HepG2 (cell line): Measurements from ENCODE around the gene CYP4F22. TPM values are rescaled to one million over a fixed set of nuclear protein-coding genes. Genes with fewer than 3 reads are reported as not detected.

Experiments used
- ATAC-seq: fragments of 200-7000 bp; cut with Tn5 transposase; 3 replicates; pipeline ENCODE4 v1.9.1; 2020; ENCODE audit warnings: mild to moderate bottlenecking, moderate library complexity
- BruUV-seq: library from RNA; stranded (reverse); fragments of 400-500 nt; replicated peaks from 2 replicates; lab custom pipeline; 2021; lab: Mats Ljungman, UMichigan
- CTCF ChIA-PET: fragments of 300-600 bp; formaldehyde crosslinking; extraction: SDS; loops from one replicate; lab custom pipeline; 2021; ENCODE audit warnings: low total read pairs, inconsistent platforms, low intra/inter-chr PET ratio; lab: Yijun Ruan, JAX
- POLR2A ChIA-PET: fragments of 350-600 bp; sonication (Branson Sonifier 250); formaldehyde crosslinking; loops from one replicate; lab custom pipeline; 2020; ENCODE audit warnings: antibody characterized with exemption, inconsistent platforms; lab: Yijun Ruan, JAX
- DNase-seq: peaks from one replicate; pipeline ENCODE4 v3.0.0-alpha.2; 2015; ENCODE audit warnings: low spot score
- FAIRE-seq: peaks from 3 replicates; lab custom pipeline; 2011; peaks lifted over from hg19 to GRCh38; lab: Jason Lieb, UNC
- H2AFZ ChIP-seq: one replicate; pipeline ENCODE4 v1.6.1; 2011; ENCODE audit warnings: low read length, inconsistent platforms
- H3K27ac ChIP-seq: fragments of 300-600 bp; 3 replicates; pipeline ENCODE4 v1.8.0; 2011; ENCODE audit warnings: mixed run types, mild to moderate bottlenecking, mixed read lengths, low read length, inconsistent platforms; ENCODE audit not compliant: insufficient read depth; ENCODE audit errors: extremely low read length
- H3K27me3 ChIP-seq, 2 experiments: fragments of 200-600 bp in 1 of 2; 2 replicates in 1 of 2; 3 replicates in 1 of 2; pipeline versions ENCODE4 v1.6.0 to v1.8.0; 2011; ENCODE audit warnings: low read length in 2 of 2, mild to moderate bottlenecking in 2 of 2, moderate library complexity in 2 of 2, inconsistent platforms in 1 of 2; ENCODE audit not compliant: insufficient read depth in 2 of 2, control insufficient read depth in 1 of 2
- H3K36me3 ChIP-seq, 2 experiments: fragments of 200-600 bp in 1 of 2; replicated peaks in 1 of 2; 2 replicates in 1 of 2; 3 replicates in 1 of 2; pipeline versions ENCODE4 v1.5.1 to v1.8.0; 2011; ENCODE audit warnings: low read length in 2 of 2, inconsistent platforms in 1 of 2; ENCODE audit not compliant: insufficient read depth in 2 of 2, control insufficient read depth in 1 of 2
- H3K4me1 ChIP-seq: 2 replicates; pipeline ENCODE4 v1.5.1; 2012; ENCODE audit warnings: low read length, inconsistent platforms; ENCODE audit not compliant: insufficient read depth
- H3K4me2 ChIP-seq: 2 replicates; pipeline ENCODE4 v1.6.0; 2011; ENCODE audit warnings: low read depth, low read length, inconsistent platforms
- H3K4me3 ChIP-seq, 3 experiments: fragments of 200-600 bp in 1 of 3; sonication (generic), shearing (Covaris generic) in 1 of 3; replicated peaks in 1 of 3; 2 replicates each; pipeline ENCODE4 v1.5.1; 2011 to 2016; ENCODE audit warnings: low read length in 3 of 3, inconsistent platforms in 2 of 3, low read depth in 2 of 3, mild to moderate bottlenecking in 2 of 3, control low read depth in 1 of 3, mixed read lengths in 1 of 3; ENCODE audit not compliant: insufficient read depth in 1 of 3
- H3K79me2 ChIP-seq: one replicate; pipeline ENCODE4 v1.6.1; 2011; ENCODE audit warnings: low read length, inconsistent platforms; ENCODE audit not compliant: insufficient read depth
- H3K9ac ChIP-seq: 2 replicates; pipeline ENCODE4 v1.6.0; 2011; ENCODE audit warnings: mild to moderate bottlenecking, low read depth, low read length, inconsistent platforms; ENCODE audit not compliant: insufficient read depth
- H3K9me3 ChIP-seq: 2 replicates; pipeline ENCODE4 v1.5.1; 2012; ENCODE audit warnings: mild to moderate bottlenecking, low read length
- H4K20me1 ChIP-seq: 2 replicates; pipeline ENCODE4 v1.6.0; 2011; ENCODE audit warnings: inconsistent platforms, mild to moderate bottlenecking, low read length, moderate library complexity; ENCODE audit not compliant: insufficient read depth
- ATF1 ChIP-seq: IDR thresholded peaks from 2 replicates; pipeline ENCODE4 v1.6.1; 2016; ENCODE audit warnings: mild to moderate bottlenecking, control low read depth
- ATF7 ChIP-seq, 2 experiments: fragments of 450-650 bp in 1 of 2; sonication (generic) in 1 of 2; formaldehyde crosslinking in 1 of 2; IDR thresholded peaks; 2 replicates each; pipeline versions ENCODE4 v1.4.0 to v1.6.1; 2016 to 2020; ENCODE audit warnings: antibody characterized with exemption in 1 of 2, mild to moderate bottlenecking in 1 of 2, missing genetic modification reagents in 1 of 2
- ATF7-NPFF ChIP-seq: sonication (generic); formaldehyde crosslinking; IDR thresholded peaks from 2 replicates; pipeline ENCODE4 v1.8.1; 2023; ENCODE audit warnings: mild to moderate bottlenecking, low read depth, missing genetic modification reagents, moderate library complexity
- BHLHE40 ChIP-seq: IDR thresholded peaks from 2 replicates; pipeline ENCODE4 v1.6.1; 2011; ENCODE audit warnings: low read length, improper control_type of control experiment
- CCDC6 ChIP-seq: sonication (generic); formaldehyde crosslinking; IDR thresholded peaks from 2 replicates; pipeline ENCODE4 v1.8.1; 2022; ENCODE audit warnings: mild to moderate bottlenecking, missing genetic modification reagents, moderate library complexity
- PHF8 ChIP-seq: sonication (generic); formaldehyde crosslinking; IDR thresholded peaks from 2 replicates; pipeline ENCODE4 v1.5.0; 2020; ENCODE audit warnings: missing genetic modification reagents
- PLRG1 ChIP-seq: fragments of 450-650 bp; conservative IDR thresholded peaks from 2 replicates; pipeline ENCODE4 v1.6.1; 2016
- SRSF1 ChIP-seq: fragments of 200-400 bp; formaldehyde crosslinking; optimal IDR thresholded peaks from 2 replicates; pipeline ENCODE3; 2017; ENCODE audit warnings: mild to moderate bottlenecking, low read depth, low read length, moderate library complexity
- SRY ChIP-seq: sonication (generic); formaldehyde crosslinking; IDR thresholded peaks from 2 replicates; pipeline ENCODE4 v1.8.0; 2022; ENCODE audit warnings: mild to moderate bottlenecking, missing genetic modification reagents
- TRIM24 ChIP-seq: sonication (generic); formaldehyde crosslinking; IDR thresholded peaks from 2 replicates; pipeline ENCODE4 v1.8.0; 2022; ENCODE audit warnings: mild to moderate bottlenecking, missing genetic modification reagents
- ZMYM2 ChIP-seq: sonication (generic); formaldehyde crosslinking; IDR thresholded peaks from 2 replicates; pipeline ENCODE4 v1.8.0; 2022; ENCODE audit warnings: mild to moderate bottlenecking, missing genetic modification reagents
- ZNF234 ChIP-seq: sonication (generic); formaldehyde crosslinking; conservative IDR thresholded peaks from 2 replicates; pipeline ENCODE4 v1.5.1; 2020; ENCODE audit warnings: mild to moderate bottlenecking, missing genetic modification reagents
- ZNF296 ChIP-seq: sonication (generic); formaldehyde crosslinking; conservative IDR thresholded peaks from 2 replicates; pipeline ENCODE4 v1.5.0; 2020; ENCODE audit warnings: mild to moderate bottlenecking, missing genetic modification reagents
- ZNF619 ChIP-seq: sonication (generic); formaldehyde crosslinking; IDR thresholded peaks from 2 replicates; pipeline ENCODE4 v1.4.0; 2020; ENCODE audit warnings: mild to moderate bottlenecking, missing genetic modification reagents
- WGBS: methylation state at CpG from one replicate; pipeline ENCODE4 v1.1.6; 2017; ENCODE audit warnings: low lambda C conversion rate; 5-methylcytosine and 5-hydroxymethylcytosine counted together
- in situ Hi-C: cut with HindIII; loops from 2 replicates; pipeline ENCODE4 v1.10.0; 2017; ENCODE audit warnings: low pct_unique_long_range_greater_than_20kb; ENCODE audit not compliant: extremely low pct_ligation_motif_present
- intact Hi-C: fragments of 100-400 bp; cut with micrococcal nuclease; formaldehyde crosslinking; loops from one replicate; pipeline ENCODE4 v1.10.0; 2022; ENCODE audit not compliant: unreplicated experiment
- polyA plus RNA-seq, 8 experiments: library from polyadenylated mRNA; depleted of rRNA in 3 of 8; stranded (reverse) in 7 of 8; unstranded in 1 of 8; fragments of >200 nt; fragmentation: Illumina TruSeq in 4 of 8; extraction: Trizol in 4 of 8; gene quantifications; 2 replicates each; pipeline versions ENCODE4 v1.2.1 to v1.2.3, GENCODE V29; 2011 to 2016; ENCODE audit warnings: low read depth in 4 of 8, missing spikeins in 1 of 8, mixed read lengths in 1 of 8; ENCODE audit not compliant: insufficient read depth in 1 of 8
- total RNA-seq, 5 experiments: library from RNA; depleted of rRNA; stranded (reverse); fragments of >200 nt; fragmentation: Illumina TruSeq; extraction: Trizol; gene quantifications; 2 replicates each; pipeline ENCODE4 v1.2.3, GENCODE V29; 2016; ENCODE audit warnings: low read depth in 1 of 5
- TF ChIP-seq, protein P1 (sequence below): sonication (generic); formaldehyde crosslinking; IDR thresholded peaks from 2 replicates; pipeline ENCODE4 v1.4.0; 2020; ENCODE audit warnings: missing genetic modification reagents, low read depth, mild to moderate bottlenecking, borderline replicate concordance
- TF ChIP-seq, protein P2 (sequence below): sonication (generic); formaldehyde crosslinking; IDR thresholded peaks from 2 replicates; pipeline ENCODE4 v1.4.0; 2020; ENCODE audit warnings: mild to moderate bottlenecking, low read depth, missing genetic modification reagents
- TF ChIP-seq, protein P3 (sequence below): sonication (generic); formaldehyde crosslinking; IDR thresholded peaks from 2 replicates; pipeline ENCODE4 v1.5.1; 2020; ENCODE audit warnings: mild to moderate bottlenecking, moderate library complexity, missing genetic modification reagents
- TF ChIP-seq, protein P4 (sequence below): IDR thresholded peaks from 2 replicates; pipeline ENCODE4 v1.6.1; 2016
- TF ChIP-seq, protein P5 (sequence below): sonication (generic); formaldehyde crosslinking; IDR thresholded peaks from 2 replicates; pipeline ENCODE4 v1.8.0; 2022; ENCODE audit warnings: mild to moderate bottlenecking, missing genetic modification reagents; ENCODE audit not compliant: insufficient replicate concordance

Gene CYP4F22
- total and polyA plus RNA-seq, 2 of the 13 experiments (the other 11 are each of a cell fraction or from before 2014, with no cell fraction given), result 0.05 TPM; not detected in 1

DNA sequence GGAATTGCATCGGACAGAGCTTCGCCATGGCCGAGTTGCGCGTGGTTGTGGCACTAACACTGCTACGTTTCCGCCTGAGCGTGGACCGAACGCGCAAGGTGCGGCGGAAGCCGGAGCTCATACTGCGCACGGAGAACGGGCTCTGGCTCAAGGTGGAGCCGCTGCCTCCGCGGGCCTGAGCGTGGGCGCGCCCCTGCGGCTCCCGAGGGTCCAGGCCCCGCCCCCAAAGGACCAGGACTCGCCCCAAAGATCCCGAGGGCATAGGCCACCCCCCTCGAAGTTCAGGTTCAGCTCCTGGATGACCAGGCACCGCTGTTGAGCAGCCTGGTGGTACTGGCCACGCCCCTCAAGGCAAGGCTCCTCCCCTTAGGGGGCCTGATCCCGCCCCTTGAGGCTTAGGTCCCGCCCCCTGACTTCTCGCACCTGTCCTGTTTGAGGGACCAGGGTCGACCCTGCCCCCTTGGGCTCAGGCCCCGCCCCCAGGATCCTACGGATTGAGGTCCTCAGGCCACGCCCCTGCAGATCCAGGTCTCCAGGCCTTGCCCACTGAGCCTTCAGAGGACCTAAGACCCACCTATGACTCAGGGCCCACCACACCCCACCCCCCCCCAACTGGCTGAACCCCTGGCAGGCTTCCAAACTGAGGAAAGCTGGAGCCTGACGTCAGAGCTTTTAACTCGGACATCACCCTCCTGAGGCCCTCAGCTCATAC lies 43.1 kb downstream of the CYP4F22 start:
- POLR2A ChIA-PET, result interaction anchor here (0.9 to 1.6 kb wide), 2 partner anchors 119 to 133 kb away, joined by 3 to 9 read pairs; partner anchors contain the start of gene AKAP8L
- peak; percentile 55 for ATAC-seq
- Histone ChIP-seq H3K4me1 (peaks cover 35% of the 10 kb centered on the region), H3K4me3 (peak overlapping the region; percentile 52 to 74 (median 57); a peak in 5 of 6 replicates), H3K9me3 (no peaks in the 10 kb centered on the region), H3K79me2 (no peaks in the 10 kb centered on the region), H3K27ac (no peak overlapping the region), H3K36me3 (no peaks in the 10 kb centered on the region), H3K4me2 (peak overlapping the region; percentile 99), H3K27me3 (no peaks in the 10 kb centered on the region; a peak in 1 of 5 replicates), H4K20me1 (no peaks in the 10 kb centered on the region), H2AFZ (peak overlapping the region; percentile 39), H3K9ac (no peak overlapping the region)
- peak; percentile 38 for DNase-seq
- BruUV-seq, result no TSS peak
- in situ Hi-C loops (loop anchor here (10.0 to 25.0 kb wide), 2 partner anchors 127 to 464 kb away; partner anchors contain the start of gene OR1I1), intact Hi-C loops (no loop called here)
- no peak for FAIRE-seq
- no CpG with 5 or more reads among the region's 40 CpGs for WGBS
- CTCF ChIA-PET, result no interaction called here
- TF ChIP-seq SRSF1 (no peak), CCDC6 (CRISPR knock-in tag) (no peak), PHF8 (CRISPR knock-in tag) (no peak), SRY (CRISPR knock-in tag) (no peak), ZNF619 (CRISPR knock-in tag) (0 out of 2 replicates have a peak, but pooled peaks have one; percentile 27), BHLHE40 (no peak), ZNF296 (CRISPR knock-in tag) (0 out of 2 replicates have a peak, but pooled peaks have one; percentile 27), PLRG1 (no peak), ATF1 (CRISPR knock-in tag) (no peak), TRIM24 (no peak), ATF7 (IDR thresholded peaks at IDR 0.05) (no peak), ATF7 (CRISPR knock-in tag; IDR thresholded peaks at IDR 0.05) (no peak), ZNF234 (CRISPR knock-in tag) (no peak), ATF7-NPFF (CRISPR knock-in tag) (no peak), ZMYM2 (CRISPR knock-in tag) (no peak)
- TF ChIP-seq, protein P1, sequence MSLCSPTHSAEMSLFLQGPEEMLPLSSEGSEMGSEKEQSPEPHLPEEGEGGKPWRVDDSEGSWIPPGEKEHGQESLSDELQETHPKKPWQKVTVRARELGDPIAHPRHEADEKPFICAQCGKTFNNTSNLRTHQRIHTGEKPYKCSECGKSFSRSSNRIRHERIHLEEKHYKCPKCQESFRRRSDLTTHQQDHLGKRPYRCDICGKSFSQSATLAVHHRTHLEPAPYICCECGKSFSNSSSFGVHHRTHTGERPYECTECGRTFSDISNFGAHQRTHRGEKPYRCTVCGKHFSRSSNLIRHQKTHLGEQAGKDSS (CRISPR knock-in tag), result peak; percentile 62; the same call in 1 of the 2 replicates
- TF ChIP-seq, protein P2, sequence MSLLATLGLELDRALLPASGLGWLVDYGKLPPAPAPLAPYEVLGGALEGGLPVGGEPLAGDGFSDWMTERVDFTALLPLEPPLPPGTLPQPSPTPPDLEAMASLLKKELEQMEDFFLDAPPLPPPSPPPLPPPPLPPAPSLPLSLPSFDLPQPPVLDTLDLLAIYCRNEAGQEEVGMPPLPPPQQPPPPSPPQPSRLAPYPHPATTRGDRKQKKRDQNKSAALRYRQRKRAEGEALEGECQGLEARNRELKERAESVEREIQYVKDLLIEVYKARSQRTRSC (CRISPR knock-in tag), result no peak
- TF ChIP-seq, protein P3, sequence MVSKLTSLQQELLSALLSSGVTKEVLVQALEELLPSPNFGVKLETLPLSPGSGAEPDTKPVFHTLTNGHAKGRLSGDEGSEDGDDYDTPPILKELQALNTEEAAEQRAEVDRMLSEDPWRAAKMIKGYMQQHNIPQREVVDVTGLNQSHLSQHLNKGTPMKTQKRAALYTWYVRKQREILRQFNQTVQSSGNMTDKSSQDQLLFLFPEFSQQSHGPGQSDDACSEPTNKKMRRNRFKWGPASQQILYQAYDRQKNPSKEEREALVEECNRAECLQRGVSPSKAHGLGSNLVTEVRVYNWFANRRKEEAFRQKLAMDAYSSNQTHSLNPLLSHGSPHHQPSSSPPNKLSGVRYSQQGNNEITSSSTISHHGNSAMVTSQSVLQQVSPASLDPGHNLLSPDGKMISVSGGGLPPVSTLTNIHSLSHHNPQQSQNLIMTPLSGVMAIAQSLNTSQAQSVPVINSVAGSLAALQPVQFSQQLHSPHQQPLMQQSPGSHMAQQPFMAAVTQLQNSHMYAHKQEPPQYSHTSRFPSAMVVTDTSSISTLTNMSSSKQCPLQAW (CRISPR knock-in tag), result no peak
- TF ChIP-seq, protein P4, sequence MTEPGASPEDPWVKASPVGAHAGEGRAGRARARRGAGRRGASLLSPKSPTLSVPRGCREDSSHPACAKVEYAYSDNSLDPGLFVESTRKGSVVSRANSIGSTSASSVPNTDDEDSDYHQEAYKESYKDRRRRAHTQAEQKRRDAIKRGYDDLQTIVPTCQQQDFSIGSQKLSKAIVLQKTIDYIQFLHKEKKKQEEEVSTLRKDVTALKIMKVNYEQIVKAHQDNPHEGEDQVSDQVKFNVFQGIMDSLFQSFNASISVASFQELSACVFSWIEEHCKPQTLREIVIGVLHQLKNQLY (CRISPR knock-in tag), result no peak
- TF ChIP-seq, protein P5, sequence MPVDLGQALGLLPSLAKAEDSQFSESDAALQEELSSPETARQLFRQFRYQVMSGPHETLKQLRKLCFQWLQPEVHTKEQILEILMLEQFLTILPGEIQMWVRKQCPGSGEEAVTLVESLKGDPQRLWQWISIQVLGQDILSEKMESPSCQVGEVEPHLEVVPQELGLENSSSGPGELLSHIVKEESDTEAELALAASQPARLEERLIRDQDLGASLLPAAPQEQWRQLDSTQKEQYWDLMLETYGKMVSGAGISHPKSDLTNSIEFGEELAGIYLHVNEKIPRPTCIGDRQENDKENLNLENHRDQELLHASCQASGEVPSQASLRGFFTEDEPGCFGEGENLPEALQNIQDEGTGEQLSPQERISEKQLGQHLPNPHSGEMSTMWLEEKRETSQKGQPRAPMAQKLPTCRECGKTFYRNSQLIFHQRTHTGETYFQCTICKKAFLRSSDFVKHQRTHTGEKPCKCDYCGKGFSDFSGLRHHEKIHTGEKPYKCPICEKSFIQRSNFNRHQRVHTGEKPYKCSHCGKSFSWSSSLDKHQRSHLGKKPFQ (CRISPR knock-in tag), result no peak
